UCSD-AML1 (cell line): ENCODE data around the gene HSPA9.

ENCODE experiments used
- DNase-seq: peaks from one replicate; lab custom pipeline; 2025; ENCODE audit not compliant: unreplicated experiment; lab: John Stamatoyannopoulos, UW

Gene HSPA9

GRCh38 chr5:138596105-138596881 lies 21.1 kb upstream of the HSPA9 start:
- no peak for DNase-seq

- no peak for DNase-seq
These were observed 20.1 kb upstream of the HSPA9 start for GRCh38 chr5:138595180-138595795.

GRCh38 chr5:138594305-138595058 lies 19.3 kb upstream of the HSPA9 start:
- DNase-seq: no peak

- DNase-seq: no peak
These were observed 13.0 kb upstream of the HSPA9 start for GRCh38 chr5:138588013-138588788.

- DNase-seq: no peak
These were observed 10.0 kb upstream of the HSPA9 start for GRCh38 chr5:138585157-138585556.

GRCh38 chr5:138583984-138584637 lies 8.9 kb upstream of the HSPA9 start:
- no peak for DNase-seq

GRCh38 chr5:138582959-138583358 lies 7.8 kb upstream of the HSPA9 start:
- no peak for DNase-seq

GRCh38 chr5:138580777-138581176 lies 5.6 kb upstream of the HSPA9 start:
- DNase-seq: no peak

GRCh38 chr5:138580001-138580400 lies 4.8 kb upstream of the HSPA9 start:
- DNase-seq: no peak

GRCh38 chr5:138579517-138579863 lies 4.3 kb upstream of the HSPA9 start:
- DNase-seq: no peak

- DNase-seq: no peak
These were observed 2.3 kb upstream of the HSPA9 start for GRCh38 chr5:138577452-138577851.

- no peak for DNase-seq
These were observed 432 bp downstream of the HSPA9 start for GRCh38 chr5:138574744-138575193.

- DNase-seq: no peak
These were observed 1.1 kb downstream of the HSPA9 start for GRCh38 chr5:138573949-138574670.

GRCh38 chr5:138573223-138573622 lies 2.0 kb downstream of the HSPA9 start:
- no peak for DNase-seq

GRCh38 chr5:138570871-138571270 lies 4.3 kb downstream of the HSPA9 start:
- DNase-seq: no peak

GRCh38 chr5:138569782-138570181 lies 5.4 kb downstream of the HSPA9 start:
- no peak for DNase-seq

- DNase-seq: no peak
These were observed 7.0 kb downstream of the HSPA9 start for GRCh38 chr5:138568061-138568824.

- no peak for DNase-seq
These were observed 8.4 kb downstream of the HSPA9 start for GRCh38 chr5:138566792-138567191.

GRCh38 chr5:138565100-138565821 lies 9.9 kb downstream of the HSPA9 start:
- DNase-seq: no peak
